Suprapubic skin (tissue), 4 donors: ENCODE results near the gene TEF.

Experiments used
- CTCF ChIP-seq, 2 donors: fragments of 200-600 bp in 1 of 2; fragments of 450-650 bp in 1 of 2; sonication (generic) in 1 of 2; IDR thresholded peaks; one replicate each; pipeline ENCODE4 v1.5.1; 2016 to 2019; ENCODE audit warnings: antibody characterized with exemption in 2 of 2, mild to moderate bottlenecking in 1 of 2, moderate library complexity in 1 of 2
- EP300 ChIP-seq: sonication (generic); formaldehyde crosslinking; IDR thresholded peaks from one replicate; pipeline ENCODE4 v1.6.1; 2017; ENCODE audit warnings: antibody characterized with exemption
- POLR2A ChIP-seq, 2 donors: fragments of 450-650 bp; IDR thresholded peaks; one replicate each; pipeline ENCODE4 v1.6.1; 2017; ENCODE audit warnings: antibody characterized with exemption in 2 of 2, mild to moderate bottlenecking in 2 of 2, moderate library complexity in 2 of 2
- POLR2AphosphoS5 ChIP-seq, 3 donors: sonication (generic); formaldehyde crosslinking; IDR thresholded peaks; one replicate each; pipeline ENCODE4 v1.6.1; 2017; ENCODE audit warnings: antibody characterized with exemption in 3 of 3

- TF ChIP-seq CTCF (IDR thresholded peaks at IDR 0.05) (no peak), POLR2AphosphoS5 (IDR thresholded peaks at IDR 0.05) (no peak), POLR2A (IDR thresholded peaks at IDR 0.05) (no peak), EP300 (no peak)
Observed at GRCh38 chr22:41418717-41419116, 37.0 kb downstream of the TEF start.
